Hematopoietic multipotent progenitor cell treated with erythropoietin and hydrocortisone succinate and interleukin-3 and kit ligand, for 4 days (in vitro differentiated cells): ENCODE results near the gene ACAD10.
"Not testable (repeated sequence)": the region's sequence is repeated elsewhere in the genome, so short reads cannot be mapped to it uniquely, and the experiment has no call there.

Source experiments
- DNase-seq: peaks from one replicate; pipeline ENCODE4 v3.0.0-alpha.2; 2015

ACAD10 gene

GRCh38 chr12:111754671-111755070 lies 68.8 kb downstream of the ACAD10 start:
- no peak for DNase-seq

- no peak for DNase-seq
Observed at GRCh38 chr12:111756196-111756595, 70.3 kb downstream of the ACAD10 start.

DNA sequence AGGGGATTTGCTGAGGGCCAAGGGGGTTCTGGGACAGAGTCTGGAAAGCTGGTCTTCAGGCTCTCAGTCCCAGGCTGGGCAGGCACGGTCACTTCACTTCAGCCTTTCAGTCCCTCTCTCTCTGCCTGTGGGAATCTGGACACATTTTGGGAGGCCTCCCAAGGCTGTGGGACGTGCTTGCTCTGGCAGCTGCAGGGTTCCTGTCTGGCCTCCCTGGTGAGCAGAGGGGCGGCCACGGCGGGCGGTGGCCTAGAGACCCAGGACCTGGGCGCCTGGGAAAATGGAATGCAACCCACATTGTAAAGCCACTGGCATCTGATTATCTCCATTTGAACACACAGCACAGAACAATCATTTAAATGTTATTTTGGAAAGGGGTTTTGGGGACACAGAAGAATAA lies 70.8 kb downstream of the ACAD10 start:
- no peak for DNase-seq

- peak; percentile 95 for DNase-seq
Observed at GRCh38 chr12:111757361-111758119, 71.7 kb downstream of the ACAD10 start.

DNA sequence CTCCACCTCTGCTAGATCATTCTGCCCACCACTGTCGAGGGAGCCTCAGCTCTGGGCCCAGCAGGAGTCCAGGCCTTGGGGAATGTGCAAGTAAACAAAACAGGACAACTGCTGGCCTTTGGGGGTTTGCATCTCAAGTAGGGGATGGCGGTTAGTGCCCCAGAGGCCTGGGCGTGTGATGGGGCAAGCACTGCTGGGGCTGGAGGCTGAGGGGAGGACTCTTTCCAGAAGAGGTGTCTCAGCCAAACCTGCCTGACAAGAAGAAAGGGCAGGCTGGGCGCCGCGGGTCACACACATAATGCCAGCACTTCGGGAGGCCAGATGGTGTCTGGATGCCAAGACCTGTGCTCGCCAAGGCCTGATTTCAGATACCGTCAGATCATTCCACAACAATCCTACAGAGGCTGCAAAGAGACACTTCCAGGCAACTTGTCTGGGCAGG lies 72.3 kb downstream of the ACAD10 start:
- DNase-seq, result no peak

DNA sequence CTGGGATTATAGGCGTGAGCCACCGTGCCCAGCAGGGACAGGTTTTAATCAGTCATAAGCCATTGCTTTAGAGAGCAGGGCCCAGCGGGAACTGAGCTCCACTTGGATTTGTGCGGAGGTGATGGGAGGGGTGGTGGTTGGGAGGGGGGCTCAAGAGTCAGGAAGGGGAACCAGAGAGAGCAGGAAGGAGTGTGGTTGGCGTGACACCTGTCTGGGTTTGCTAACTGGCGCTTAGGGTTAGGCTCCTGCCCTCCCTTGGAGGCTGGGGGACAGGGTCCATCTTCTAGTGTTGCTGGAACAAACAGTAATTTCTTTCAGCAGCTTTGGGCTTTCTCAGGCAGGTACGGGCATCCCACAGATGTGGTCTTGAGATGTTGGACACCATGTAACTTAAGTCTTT lies 73.4 kb downstream of the ACAD10 start:
- no peak for DNase-seq

GRCh38 chr12:111759991-111760390 lies 74.1 kb downstream of the ACAD10 start:
- no peak for DNase-seq

DNA sequence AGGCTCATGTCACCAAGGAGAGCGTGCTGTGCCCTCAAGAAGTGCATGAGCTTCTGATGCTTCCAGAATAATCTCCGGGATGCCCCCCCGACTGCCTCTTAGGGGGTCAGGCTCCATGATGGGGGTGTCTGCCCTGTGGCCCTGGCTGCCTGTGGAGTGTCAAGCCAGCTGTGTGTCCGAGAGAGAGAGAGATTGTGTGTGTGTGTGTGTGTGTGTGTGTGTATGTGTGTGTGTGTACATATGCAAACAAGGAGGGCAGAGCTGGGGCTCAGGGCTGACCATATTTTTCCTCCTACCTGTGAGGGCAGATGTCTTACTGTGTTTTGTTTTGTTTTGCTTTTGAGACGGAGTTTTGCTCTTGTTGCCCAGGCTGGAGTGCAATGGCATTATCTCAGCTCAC lies 75.2 kb downstream of the ACAD10 start:
- no peak for DNase-seq

- no peak for DNase-seq
Observed at GRCh38 chr12:111761706-111762105, 75.9 kb downstream of the ACAD10 start.

- DNase-seq, result not testable (repeated sequence)
Observed at GRCh38 chr12:111763552-111763951, 77.7 kb downstream of the ACAD10 start.

GRCh38 chr12:111764120-111764821 lies 78.4 kb downstream of the ACAD10 start:
- no peak for DNase-seq

- DNase-seq, result peak; percentile 76
Observed at GRCh38 chr12:111766608-111767361, 80.9 kb downstream of the ACAD10 start, which contains the start of gene ALDH2. Gene ALDH2 (plus strand): TSS chr12:111766933. CDS start chr12:111766983, 50 bp downstream.

- DNase-seq, result no peak
Observed at GRCh38 chr12:111767362-111768158, 81.7 kb downstream of the ACAD10 start.

DNA sequence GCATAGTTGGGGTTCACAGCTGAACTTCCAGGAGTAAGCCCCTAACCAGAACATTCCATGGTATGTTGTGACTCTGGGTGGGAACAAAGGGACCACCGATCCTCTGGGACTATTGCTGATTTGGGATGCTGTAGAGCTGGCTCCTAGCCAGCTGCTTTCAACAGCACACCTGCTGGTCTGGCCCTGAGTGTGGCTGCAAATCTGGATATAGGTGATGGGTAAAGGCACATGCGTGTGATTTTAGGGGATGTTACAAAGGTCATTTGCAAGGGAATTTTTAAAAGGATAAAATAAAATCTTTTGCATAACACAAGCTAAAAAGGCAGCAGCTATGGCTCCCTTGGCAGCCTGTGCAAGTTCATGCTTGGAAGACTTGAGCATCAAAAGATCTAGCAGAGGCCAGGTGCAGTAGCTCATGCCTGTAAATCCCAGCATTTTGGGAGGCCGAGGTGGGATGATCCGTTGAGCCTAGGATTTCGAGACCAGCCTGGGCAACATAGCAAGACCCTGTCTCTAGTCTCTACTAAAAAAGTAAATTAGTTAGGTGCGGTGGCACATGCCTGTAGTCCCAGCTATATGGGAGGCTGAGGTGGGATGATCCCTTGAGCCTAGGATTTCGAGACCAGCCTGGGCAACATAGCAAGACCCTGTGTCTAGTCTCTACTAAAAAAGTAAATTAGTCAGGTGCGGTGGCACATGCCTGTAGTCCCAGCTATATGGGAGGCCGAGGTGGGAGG lies 82.5 kb downstream of the ACAD10 start:
- DNase-seq, result no peak

- DNase-seq, result no peak
Observed at GRCh38 chr12:111769599-111769998, 83.7 kb downstream of the ACAD10 start.

DNA sequence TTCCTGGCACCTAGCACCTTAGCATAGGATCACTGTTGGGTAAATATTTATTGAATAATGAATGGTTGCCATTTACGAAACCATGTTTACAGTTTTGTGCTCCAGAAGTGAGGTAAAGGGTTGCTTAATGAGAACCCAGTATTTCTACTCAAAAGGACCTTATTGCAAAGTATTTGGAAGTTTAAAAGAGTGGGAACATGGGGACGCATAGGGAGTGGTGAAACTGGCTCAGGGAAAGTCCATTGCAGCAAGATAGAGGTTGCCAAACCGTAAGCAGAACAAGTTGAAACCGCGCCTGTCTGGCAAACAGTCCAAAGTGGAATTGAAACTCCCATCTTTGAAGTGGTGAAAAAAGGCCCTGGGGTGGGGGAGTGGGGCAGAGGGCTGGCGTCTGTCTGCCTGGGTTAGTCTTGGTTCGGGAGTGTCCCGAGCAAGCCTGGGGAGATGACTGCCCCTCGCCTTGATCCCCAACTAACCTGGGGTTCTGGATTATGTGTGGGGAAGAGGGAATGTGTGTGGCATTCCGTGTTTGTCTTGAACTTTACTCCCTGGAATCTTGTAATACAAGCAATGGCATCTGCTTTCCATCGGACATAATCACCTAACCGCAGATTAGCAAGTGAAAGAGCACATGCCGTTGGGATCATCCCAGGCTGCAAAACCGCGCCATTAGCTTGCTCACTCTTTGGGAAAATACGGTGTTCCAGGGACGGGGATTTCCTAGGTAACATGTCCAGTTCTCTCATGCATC lies 88.1 kb downstream of the ACAD10 start:
- DNase-seq, result no peak

DNA sequence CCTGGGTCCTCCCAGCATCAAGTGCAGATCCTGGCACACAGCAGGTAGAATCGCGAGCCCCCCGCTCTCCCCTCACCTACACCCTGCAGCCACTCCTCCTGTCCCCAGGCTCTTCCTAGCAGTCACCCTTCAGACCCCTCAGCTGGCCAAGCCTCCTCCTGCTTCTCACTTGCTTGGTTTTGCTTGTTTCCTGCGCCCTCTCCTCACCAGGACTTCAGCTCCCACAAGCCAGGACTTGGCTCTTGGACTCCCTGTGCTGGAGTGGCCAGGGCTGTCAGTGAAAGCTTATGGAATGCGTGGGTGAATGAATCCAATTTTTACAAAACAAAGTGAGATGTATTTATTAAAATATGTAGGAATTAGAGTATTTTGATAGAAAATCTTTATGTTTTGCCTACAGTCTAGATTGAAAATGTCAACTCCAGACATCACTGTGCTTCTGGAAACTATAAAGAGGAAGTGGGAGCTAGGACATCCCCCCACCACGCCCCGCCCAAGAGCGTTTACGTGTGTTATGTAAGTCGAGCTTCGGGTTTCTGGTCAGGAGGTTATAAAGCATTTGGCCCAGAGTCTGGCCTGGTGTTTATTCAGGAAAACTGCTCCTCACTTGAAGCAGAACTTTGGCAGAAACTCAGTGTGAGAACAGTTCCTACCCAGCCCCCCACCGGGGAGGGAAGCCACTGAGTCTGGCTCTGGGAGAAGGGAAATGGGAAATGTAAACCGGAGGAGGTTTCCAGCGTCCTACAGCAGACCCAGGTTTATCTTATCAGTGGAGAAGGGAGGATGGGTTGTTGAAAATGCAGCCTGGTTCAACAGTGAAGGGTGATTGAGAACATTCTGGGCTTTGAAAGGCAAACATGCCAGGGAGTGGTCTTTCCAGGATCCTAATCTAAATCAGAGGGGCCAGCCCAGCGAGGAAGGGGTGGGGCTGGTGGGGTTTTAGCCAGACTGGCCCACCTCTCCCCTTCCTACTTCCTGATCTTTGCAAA lies 89.6 kb downstream of the ACAD10 start:
- DNase-seq, result peak; percentile 96

DNA sequence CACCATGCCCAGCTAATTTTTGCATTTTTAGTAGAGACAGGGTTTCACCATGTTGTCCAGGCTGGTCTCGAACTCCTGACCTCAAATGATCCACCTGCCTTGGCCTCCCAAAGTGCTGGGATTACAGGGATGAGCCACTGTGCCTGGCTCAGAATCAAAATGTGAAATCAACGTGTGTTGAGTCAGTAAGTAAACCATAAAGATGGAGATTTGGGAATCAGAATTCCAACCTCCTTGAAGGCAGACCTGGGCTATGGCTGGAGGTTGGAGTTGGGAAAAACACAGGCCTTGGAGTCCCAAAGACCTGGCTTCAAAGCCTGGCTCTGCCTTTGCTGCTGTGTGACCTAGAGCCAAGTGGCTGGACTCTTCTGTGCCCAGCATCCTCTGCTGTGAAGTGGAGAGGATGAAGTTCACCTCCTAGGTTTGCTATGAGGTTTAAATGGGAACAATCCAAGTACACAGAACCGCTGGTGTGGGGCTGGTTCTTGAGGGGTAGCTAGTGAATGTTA lies 91.0 kb downstream of the ACAD10 start:
- DNase-seq, result no peak

DNA sequence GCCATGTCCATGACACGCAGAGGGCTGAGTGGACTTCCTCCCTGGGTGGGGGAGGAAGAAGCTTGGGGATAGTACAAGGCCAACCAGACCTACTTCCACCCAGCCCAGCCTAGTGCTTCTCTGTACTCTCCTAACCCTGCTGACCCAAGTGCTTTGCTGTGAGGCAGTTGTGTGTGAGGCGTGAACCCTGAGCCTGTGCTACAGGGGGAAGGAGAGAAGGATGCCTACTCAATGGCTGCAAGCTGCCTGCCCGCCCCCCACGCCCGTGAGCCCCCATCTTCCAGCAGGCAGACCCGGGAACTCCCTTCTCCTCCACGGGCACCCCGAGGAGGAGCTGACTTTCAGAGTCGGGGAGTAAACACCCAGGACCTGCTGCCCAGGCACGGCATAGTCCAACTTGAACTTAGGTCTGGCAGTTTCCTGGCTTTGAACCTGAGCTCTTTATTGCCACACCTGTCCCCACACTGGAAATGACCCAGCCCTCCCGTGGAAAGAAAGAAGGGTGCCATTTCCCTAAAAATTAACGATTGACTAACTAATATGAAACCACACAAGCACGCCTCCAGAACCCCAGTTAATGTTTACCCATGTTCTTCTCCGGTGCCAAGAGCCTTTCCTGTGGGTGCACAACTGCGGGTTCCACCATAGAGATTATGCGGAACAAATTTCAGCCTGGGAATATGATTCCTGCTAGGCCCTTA lies 91.6 kb downstream of the ACAD10 start:
- DNase-seq, result no peak
